Ishikawa (cell line): Measurements from ENCODE around the gene KRT85.

ENCODE experiments used
- CEBPB ChIP-seq: IDR thresholded peaks from 2 replicates; pipeline ENCODE4 v1.6.1; 2012
- CREB1 ChIP-seq: IDR thresholded peaks from 2 replicates; pipeline ENCODE4 v1.6.1; 2012; ENCODE audit warnings: low read depth
- EGR1 ChIP-seq: IDR thresholded peaks from 2 replicates; pipeline ENCODE4 v1.6.1; 2012
- EP300 ChIP-seq: IDR thresholded peaks from 2 replicates; pipeline ENCODE4 v1.6.1; 2012; ENCODE audit warnings: borderline replicate concordance
- FOXM1 ChIP-seq: IDR thresholded peaks from 2 replicates; pipeline ENCODE4 v1.6.1; 2012; ENCODE audit warnings: low read depth, borderline replicate concordance
- NFIC ChIP-seq: IDR thresholded peaks from 2 replicates; pipeline ENCODE4 v1.6.1; 2012
- RAD21 ChIP-seq: IDR thresholded peaks from 2 replicates; pipeline ENCODE4 v1.6.1; 2012; ENCODE audit warnings: low read depth
- TAF1 ChIP-seq: IDR thresholded peaks from 2 replicates; pipeline ENCODE4 v1.6.1; 2012; ENCODE audit warnings: low read depth, mild to moderate bottlenecking
- TCF12 ChIP-seq: IDR thresholded peaks from 2 replicates; pipeline ENCODE4 v1.6.1; 2012; ENCODE audit warnings: low read depth
- TEAD4 ChIP-seq: IDR thresholded peaks from 2 replicates; pipeline ENCODE4 v1.6.1; 2012
- USF1 ChIP-seq: IDR thresholded peaks from 2 replicates; pipeline ENCODE4 v1.6.1; 2012
- YY1 ChIP-seq: IDR thresholded peaks from 2 replicates; pipeline ENCODE4 v1.6.1; 2012; ENCODE audit warnings: low read depth
- ZBTB7A ChIP-seq: IDR thresholded peaks from 2 replicates; pipeline ENCODE4 v1.6.1; 2012; ENCODE audit warnings: low read depth
- TF ChIP-seq, protein P1 (sequence below): IDR thresholded peaks from 2 replicates; pipeline ENCODE4 v1.6.1; 2012
- TF ChIP-seq, protein P2 (sequence below): IDR thresholded peaks from 2 replicates; pipeline ENCODE4 v1.6.1; 2012; ENCODE audit warnings: low read depth, mild to moderate bottlenecking

The KRT85 gene

DNA sequence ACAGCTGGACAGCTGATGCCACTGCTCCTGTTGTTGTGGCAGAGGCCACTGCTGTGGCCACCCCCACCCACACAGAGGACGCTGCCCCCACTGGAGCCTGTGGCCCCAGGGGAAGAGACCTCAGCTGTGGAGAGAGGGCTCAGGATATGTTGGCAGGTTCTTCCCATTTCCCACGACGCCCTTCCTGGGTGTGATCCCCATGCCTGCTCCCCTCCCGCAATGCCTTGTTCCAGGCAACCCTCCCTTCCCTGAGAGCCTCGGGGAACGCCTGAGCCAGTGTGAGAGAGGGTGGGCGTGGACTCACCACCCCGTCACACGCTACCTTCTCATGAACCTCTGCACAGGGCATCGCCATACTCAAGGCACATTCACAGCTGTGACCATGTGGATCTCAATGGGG, 44.5 kb upstream of the KRT85 start:
- no peak for TF ChIP-seq ZBTB7A
- no peak for TF ChIP-seq USF1
- TF ChIP-seq YY1: no peak
- TF ChIP-seq CEBPB: no peak
- no peak for TF ChIP-seq TEAD4
- TF ChIP-seq NFIC: no peak
- no peak for TF ChIP-seq EGR1
- no peak for TF ChIP-seq TCF12
- TF ChIP-seq, protein P1, sequence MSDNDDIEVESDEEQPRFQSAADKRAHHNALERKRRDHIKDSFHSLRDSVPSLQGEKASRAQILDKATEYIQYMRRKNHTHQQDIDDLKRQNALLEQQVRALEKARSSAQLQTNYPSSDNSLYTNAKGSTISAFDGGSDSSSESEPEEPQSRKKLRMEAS: no peak
- no peak for TF ChIP-seq EP300
- TF ChIP-seq, protein P2, sequence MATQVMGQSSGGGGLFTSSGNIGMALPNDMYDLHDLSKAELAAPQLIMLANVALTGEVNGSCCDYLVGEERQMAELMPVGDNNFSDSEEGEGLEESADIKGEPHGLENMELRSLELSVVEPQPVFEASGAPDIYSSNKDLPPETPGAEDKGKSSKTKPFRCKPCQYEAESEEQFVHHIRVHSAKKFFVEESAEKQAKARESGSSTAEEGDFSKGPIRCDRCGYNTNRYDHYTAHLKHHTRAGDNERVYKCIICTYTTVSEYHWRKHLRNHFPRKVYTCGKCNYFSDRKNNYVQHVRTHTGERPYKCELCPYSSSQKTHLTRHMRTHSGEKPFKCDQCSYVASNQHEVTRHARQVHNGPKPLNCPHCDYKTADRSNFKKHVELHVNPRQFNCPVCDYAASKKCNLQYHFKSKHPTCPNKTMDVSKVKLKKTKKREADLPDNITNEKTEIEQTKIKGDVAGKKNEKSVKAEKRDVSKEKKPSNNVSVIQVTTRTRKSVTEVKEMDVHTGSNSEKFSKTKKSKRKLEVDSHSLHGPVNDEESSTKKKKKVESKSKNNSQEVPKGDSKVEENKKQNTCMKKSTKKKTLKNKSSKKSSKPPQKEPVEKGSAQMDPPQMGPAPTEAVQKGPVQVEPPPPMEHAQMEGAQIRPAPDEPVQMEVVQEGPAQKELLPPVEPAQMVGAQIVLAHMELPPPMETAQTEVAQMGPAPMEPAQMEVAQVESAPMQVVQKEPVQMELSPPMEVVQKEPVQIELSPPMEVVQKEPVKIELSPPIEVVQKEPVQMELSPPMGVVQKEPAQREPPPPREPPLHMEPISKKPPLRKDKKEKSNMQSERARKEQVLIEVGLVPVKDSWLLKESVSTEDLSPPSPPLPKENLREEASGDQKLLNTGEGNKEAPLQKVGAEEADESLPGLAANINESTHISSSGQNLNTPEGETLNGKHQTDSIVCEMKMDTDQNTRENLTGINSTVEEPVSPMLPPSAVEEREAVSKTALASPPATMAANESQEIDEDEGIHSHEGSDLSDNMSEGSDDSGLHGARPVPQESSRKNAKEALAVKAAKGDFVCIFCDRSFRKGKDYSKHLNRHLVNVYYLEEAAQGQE: no peak
- no peak for TF ChIP-seq FOXM1
- TF ChIP-seq TAF1: no peak
- TF ChIP-seq CREB1: no peak
- no peak for TF ChIP-seq RAD21

DNA sequence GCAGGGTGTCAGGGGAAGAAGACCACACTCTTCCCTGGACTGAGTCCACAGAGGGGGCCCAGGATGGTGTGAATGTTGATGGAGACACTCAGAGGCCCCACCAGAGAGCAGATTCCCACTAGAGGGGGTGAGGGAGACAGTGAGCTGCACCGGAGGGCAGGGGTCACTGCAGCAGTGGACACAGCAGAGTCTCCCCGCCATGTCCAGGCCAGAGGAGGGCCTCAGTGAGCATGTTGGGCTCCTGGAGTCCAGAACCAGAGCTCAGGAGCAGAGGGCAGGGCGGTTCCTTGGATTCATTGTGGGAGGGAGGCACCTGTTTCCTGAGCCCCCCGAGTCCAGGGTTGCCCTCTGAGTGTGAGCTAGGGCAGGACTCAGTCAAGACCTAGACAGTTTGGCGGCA, 40.6 kb upstream of the KRT85 start:
- TF ChIP-seq NFIC (no peak), TEAD4 (no peak), YY1 (no peak)

DNA sequence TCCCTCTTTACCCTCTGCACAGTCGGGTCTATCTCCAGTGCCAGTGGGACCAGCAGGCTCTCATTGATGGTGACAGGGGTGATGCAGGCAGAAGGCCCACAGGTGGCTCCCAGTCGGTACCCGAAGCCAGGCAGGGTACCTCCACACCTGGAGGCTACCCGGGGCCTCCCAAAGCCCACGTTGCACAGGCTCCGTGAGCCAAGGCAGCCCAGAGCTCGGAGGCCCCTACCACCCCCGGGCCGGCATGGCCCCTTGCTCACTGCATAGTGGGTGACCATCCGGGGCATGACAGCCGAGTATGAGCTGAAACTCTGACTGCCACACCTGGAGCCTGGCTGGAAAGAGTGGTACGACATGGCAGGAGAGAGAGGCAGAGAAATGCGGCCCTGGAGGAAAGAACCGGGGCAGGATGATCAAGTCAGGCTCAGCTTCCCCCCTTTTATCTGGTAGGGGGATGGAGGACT, 38.7 kb upstream of the KRT85 start, which contains the start of gene KRT82:
TSS of gene KRT82 (minus strand) at position 414 of the 464 bp plus-strand sequence. CDS start at position 356, 58 bp downstream.
- TF ChIP-seq TEAD4 (no peak), ZBTB7A (no peak), TAF1 (no peak), CEBPB (no peak), EGR1 (no peak)

GRCh38 chr12:52404951-52405350, 37.7 kb upstream of the KRT85 start:
- peak; percentile 51 for TF ChIP-seq RAD21
- TF ChIP-seq TCF12: no peak

DNA sequence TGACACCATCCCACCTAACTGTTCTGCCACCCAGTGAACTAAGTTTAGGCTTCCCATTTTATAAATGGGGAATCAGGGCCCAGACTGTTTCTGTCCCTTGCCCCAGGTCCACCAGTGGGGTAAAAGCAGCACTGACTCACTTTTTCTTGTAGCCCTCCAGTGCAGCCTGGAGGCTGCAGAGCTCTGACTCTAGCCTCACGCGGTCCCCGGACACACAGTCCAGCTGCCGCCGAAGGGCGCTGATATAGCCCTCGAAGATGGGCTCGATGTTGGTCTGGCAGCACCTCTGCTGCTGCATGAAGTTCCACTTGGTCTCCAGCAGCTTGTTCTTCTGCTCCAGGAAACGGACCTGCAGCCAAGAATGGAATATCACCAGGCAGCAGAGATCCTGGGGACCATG, 36.3 kb upstream of the KRT85 start:
- TF ChIP-seq, protein P2: no peak
- no peak for TF ChIP-seq EGR1

- TF ChIP-seq USF1 (no peak), YY1 (no peak), EP300 (no peak), CREB1 (no peak)
Measured at GRCh38 chr12:52402873-52403540, 35.7 kb upstream of the KRT85 start.

GRCh38 chr12:52402377-52402776, 35.1 kb upstream of the KRT85 start:
- TF ChIP-seq, protein P1: no peak
- TF ChIP-seq, protein P2: no peak
- no peak for TF ChIP-seq CREB1
- no peak for TF ChIP-seq TEAD4
- TF ChIP-seq USF1: no peak
- TF ChIP-seq FOXM1: no peak
- TF ChIP-seq CEBPB: no peak
- no peak for TF ChIP-seq YY1
- TF ChIP-seq TCF12: no peak
- TF ChIP-seq EGR1: no peak
- TF ChIP-seq TAF1: no peak
- no peak for TF ChIP-seq ZBTB7A
- no peak for TF ChIP-seq RAD21
- TF ChIP-seq NFIC: no peak
- no peak for TF ChIP-seq EP300
